ENCODE results near the gene CREB3L2.
"Not testable (repeated sequence)": the region's sequence is repeated elsewhere in the genome, so short reads cannot be mapped to it uniquely, and the experiment has no call there.

CREB3L2 gene, protein sequence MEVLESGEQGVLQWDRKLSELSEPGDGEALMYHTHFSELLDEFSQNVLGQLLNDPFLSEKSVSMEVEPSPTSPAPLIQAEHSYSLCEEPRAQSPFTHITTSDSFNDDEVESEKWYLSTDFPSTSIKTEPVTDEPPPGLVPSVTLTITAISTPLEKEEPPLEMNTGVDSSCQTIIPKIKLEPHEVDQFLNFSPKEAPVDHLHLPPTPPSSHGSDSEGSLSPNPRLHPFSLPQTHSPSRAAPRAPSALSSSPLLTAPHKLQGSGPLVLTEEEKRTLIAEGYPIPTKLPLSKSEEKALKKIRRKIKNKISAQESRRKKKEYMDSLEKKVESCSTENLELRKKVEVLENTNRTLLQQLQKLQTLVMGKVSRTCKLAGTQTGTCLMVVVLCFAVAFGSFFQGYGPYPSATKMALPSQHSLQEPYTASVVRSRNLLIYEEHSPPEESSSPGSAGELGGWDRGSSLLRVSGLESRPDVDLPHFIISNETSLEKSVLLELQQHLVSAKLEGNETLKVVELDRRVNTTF

DNA sequence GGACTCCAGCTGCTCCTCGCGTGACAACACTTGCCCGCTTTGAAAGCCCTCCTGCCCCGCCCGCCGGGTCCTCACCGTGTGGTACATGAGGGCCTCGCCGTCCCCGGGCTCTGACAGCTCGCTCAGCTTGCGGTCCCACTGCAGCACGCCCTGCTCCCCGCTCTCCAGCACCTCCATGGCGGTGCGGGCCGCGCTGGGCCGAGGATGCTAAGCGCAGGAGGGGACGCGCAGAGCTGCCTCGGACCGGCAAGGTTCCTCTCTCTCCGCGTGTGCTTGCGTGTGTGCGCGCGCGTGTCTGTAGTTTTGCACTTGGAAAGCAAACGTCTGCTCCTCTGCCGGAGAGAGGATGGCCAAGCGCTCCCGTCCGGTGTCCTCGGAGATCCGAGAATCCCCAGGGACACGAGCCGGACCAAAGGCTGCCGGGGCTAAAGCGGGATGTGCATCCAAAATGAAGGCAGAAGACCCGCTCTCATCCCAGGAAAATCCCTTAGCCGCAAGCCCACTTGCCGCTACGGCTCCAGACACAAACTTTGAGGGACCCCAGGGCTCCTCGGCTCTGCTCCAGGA lies at the start of gene CREB3L2:
TSS of gene CREB3L2 (minus strand) at position 558 of the 567 bp plus-strand sequence. CDS start at position 177, 381 bp downstream.
- peak; percentile 63 for DNase-seq

DNA sequence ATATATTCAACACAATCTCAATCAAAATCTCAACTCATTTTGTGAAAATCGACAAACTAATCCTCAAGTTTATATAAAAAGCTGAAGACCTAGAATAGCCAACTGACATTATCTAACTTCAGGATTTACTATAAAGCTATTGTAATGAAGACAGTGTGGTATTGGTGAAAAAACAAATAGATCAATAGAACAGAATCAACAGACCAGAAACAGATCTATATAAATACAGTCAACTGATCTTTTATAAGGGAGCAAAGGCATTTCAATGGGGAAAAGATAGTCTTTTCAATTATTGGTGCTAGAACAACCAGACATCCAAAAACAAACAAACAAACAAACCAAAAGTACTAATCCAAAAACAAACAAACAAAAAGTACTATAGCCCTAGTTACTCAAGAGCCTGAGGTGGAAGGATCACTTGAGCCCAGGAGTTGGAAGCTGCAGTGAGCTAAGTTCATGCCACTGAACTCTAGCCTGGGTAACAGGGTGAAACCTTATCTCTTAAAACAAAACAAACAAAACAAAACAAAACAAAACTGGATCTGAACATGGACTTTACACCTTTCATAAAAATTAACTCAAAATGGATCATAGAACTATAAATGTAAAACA lies 47.7 kb upstream of the CREB3L2 start:
- no peak for DNase-seq

DNA sequence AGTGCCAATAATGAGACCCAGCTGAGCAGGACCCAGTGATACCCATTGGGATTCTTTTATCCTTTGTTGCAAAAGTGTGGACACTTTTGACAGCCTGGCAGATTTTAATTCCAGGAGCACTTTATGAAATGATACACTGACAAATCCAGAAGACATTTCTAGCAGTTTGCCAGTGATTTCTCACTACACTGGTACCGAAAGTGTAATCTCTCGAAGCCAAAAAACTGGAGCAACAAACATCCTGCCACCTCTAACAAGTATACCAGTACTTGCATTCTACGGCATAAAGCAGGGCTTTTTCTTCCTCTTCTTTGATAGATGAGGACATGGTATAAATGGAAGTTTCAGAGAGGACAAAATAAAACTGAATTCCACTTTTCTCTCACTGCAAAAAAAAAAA lies 46.0 kb upstream of the CREB3L2 start:
- no peak for DNase-seq

DNA sequence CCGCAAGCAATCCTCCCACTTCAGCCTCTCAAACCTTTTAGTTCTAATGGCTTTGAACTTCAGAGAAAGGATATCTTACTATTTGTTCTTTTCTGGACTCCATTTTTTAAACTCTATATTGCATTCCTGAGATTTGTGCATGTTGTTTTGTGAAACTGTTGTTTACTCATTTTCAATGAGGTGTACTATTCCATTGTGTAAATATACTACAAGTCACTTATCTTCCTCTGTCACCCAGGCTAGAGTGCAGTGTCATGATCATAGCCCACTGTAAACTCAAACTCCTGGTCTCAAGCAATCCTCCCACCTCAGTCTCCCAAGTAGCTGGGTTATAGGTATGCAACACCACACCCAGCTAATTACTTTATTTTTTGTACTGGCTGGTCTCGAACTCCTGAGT lies 43.0 kb upstream of the CREB3L2 start:
- DNase-seq, result no peak

DNA sequence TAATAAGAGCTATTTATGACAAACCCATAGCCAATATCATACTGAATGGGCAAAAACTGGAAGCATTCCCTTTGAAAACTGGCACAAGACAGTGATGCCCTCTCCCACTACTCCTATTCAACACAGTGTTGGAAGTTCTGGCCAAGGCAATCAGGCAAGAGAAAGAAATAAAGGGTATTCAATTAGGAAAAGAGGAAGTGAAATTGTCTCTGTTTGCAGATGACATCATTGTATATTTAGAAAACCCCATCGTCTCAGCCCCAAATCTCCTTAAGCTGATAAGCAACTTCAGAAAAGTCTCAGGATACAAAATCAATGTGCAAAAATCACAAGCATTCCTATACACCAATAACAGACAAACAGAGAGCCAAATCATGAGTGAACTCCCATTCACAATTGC lies 38.2 kb upstream of the CREB3L2 start:
- DNase-seq, result not testable (repeated sequence)

DNA sequence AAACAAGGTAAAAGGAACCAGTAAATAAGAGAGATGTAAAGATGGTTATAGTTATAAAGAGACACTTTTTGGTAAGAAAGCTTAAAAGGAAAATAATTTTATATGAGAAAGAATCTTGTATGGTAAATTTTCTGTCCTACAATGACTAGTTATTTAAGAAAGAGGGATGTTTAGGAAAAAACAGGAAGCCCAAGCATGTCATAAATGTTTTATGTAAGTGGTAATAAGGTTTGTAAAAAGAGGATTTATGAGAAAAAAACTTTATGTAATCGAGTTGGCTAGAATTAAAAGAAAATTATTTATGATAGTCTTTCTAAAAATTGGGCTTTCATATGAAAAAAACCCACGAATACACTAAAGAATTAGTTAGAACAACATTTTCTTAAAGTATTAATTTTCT lies 34.2 kb upstream of the CREB3L2 start:
- no peak for DNase-seq

DNA sequence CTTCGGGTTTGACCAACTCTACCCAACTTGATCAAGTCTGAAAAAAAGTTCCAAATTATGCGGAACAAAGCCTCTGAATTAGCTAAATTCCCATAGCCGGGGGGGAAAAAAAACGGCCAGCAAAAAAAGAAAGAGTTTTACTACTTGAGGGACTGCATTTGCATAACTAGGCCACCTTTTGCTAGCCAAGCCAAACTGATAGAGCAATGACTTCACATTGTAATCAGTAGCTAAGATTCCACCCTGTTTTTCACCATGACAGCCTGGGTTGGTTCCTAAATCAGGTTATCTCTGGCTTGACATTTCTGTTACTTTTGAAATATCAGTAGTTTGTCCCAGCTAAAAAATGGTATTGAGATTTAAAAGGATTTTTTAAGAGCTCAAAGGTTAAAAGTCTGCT lies 31.4 kb upstream of the CREB3L2 start:
- DNase-seq, result no peak

DNA sequence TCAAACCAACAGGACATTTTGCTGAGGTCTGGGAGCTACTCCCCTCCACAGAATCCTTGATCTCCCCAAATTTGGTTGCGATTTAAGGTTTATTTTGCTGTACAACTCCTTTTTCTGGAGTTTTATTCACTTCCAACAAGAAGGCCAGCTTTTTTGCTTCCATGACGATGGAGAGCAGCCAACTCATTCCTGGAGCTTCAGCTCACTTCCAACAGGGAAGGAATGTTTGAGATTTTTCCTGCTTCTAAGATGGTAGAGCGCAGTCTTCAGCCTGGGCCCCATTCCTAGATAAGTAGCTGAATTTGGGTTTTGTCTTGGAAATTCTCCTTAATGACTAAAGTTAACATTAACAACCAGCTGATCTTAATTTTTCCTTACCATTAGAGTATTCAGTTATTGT lies 30.9 kb upstream of the CREB3L2 start:
- no peak for DNase-seq

DNA sequence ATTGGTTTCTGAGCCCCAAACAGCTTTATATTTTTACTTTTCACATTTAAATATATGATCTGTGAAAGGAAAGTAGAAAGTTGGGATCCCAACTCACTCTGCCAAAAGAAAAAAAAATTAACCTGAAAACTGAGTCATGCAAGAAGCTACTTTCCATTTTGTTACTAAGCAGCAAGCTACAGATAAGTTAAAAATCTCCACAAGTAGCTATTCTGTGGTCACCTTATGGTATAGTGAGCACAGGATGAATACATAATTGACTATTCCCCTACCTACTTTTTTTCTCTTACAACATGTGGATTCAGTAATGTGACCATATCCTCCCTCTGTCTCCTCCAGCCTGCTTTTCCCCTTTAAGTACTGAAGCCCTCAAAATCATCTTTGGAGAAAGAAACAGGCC lies 30.3 kb upstream of the CREB3L2 start:
- no peak for DNase-seq

DNA sequence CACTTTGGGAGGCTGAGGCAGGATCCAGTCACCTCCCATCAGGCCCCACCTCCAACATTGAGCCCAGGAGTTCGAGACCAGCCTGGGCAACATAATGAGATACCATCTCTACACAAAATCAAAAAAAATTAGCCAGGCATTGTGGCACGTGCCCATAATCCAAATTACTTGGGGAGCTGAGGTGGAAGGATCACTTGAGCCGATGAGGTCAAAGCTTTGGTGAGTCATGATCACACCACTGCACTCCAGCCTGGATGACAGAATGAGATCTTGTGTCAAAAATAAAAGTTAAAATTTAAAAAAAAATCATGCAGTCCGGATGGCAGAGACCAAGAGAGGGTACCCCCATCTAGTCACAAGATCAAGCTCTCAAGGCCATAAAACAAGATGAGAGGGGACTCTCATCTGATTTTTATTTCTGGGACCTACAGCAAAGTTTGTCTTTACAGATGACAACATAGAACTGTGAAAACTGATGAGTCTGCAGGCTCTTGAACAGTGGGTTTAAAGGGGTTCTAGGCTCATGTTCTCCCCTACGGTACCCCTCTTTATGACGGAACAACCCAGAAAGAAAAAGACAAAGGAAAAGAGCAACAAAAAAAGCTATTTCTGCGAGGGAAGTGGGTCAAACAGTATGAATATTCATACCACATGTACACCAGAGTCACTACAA lies 28.9 kb upstream of the CREB3L2 start:
- no peak for DNase-seq

DNA sequence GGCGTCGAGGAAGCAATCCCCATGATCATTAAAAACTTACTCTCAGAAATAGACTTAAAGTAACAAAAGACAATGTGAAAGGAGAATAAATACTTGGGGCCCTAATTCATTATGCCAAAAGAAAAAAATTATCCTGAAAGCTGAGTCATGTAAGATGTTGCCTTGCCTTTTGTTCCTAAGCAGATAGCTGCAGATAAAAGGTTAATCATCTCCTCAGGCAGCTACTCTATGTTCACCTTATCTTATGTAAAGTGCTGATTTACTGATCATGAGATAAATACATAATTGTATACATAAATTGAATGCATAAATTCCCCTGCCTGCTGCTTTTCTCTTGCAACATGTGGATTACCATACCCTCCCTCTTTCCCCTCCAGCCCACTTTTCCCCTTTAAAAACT lies 28.1 kb upstream of the CREB3L2 start:
- DNase-seq, result no peak

DNA sequence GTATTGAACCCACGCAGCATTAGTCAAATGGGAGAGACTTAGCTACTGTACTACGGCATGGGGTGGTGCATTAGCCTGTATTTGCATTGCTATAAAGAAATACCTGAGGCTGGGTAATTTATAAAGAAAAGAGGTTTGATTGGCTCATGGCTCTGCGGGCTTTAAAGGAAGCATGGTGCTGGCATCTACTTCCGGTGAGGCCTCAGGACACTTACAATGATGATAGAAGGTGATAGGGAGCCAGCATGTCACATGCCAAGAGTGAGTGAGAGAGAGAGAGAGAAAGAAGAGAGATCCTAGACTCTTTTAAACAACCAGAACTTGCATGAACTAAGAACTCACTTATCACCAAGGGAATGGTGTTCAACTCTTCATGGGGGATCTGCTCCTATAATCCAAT lies 27.2 kb upstream of the CREB3L2 start:
- no peak for DNase-seq

DNA sequence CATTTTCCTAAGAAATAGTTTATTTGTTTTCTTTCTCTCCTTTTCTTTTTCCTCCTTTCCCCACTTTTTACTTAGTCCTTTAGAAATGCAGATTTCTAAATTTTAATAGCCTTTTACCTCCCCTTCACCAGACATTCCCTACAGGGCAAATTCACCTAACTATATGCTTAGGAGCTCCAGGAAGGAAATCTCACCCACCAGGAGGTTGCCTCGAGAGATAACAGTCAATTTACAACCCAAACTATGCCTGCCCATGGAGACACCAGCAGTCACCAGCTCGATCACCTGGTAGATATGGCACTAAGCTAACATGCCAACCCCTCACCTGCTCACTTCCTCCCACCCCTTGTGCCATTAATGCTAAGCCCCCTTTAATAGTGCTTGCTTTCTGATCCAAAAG lies 25.2 kb upstream of the CREB3L2 start:
- DNase-seq, result no peak

DNA sequence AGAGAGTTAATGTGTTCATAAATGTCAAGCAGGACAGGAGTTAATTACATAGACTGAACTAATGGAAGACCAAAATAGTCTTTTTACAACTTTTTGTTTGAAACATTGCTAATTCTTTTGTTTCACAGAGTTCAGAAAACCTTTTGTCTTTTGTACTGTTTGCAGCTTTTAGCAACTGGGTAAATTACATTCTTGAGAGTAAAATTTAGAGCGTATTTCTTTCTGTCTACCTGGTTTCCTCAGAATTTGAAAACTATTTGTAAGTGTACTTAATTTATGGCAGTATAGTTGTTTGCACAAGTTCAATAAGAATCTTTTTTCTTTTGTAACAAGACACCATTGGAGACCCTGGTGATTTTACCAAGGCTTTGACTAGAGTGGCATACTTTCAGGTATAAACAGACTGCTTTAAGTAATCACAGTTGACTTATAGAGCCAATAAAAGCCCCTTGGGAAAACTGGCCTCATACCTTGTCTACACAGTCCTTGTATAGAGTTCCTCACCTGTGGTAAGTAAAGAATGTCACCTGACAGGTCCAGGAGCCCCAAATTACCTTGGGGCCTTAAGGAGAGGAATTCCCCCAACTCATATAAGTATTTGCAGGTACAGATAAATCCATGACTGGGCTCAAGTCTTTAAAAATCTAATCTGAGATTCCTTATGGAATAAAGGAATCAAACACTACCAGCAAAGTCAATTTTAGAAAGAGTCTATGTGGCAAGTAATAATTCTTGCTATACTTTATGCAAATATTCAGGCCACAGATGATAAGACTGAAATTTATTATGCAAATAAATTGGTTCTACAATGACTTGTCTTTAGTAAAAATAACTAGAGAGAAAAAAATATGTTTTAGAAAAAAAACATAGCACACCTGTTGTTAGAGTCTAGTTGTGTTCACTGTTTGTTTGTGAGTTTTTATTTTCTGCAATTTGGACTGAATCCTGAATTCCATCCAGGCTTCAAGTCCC lies 23.6 kb upstream of the CREB3L2 start:
- DNase-seq, result no peak

DNA sequence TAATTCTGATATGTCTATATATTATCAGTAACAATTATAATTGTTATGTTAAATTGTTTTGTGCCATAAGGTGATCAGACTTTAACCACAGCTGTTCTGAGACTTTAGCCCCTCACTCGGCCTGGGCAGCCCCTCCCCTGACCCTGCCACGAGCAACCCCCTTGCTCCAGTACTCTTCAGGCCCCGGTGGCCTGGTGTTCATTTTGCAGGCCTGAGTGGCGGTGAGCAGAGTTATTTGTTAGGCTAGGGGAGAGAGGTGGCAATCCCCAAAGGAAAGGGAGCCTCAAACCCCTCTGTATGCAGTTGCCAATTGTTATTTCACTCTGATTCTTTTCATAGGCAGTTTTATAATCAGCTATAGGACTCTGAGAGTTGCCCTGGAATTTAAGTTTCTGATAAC lies 22.9 kb upstream of the CREB3L2 start:
- DNase-seq, result no peak

DNA sequence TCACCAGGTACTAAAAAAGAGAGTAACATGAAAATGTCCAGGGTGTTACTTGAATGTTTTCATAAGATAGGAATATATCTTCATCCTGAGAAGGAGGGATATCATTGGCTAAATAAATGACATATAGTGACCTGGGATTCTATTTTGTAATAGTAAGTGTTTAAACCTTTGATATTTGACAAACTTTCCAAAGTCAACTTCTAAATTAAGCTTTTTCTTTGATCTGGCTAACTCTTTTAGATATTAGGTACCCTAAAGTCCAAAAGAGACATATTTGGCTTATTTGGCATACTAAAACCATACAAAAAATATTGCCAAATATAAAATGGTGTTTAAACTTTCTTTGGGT lies 22.4 kb upstream of the CREB3L2 start:
- DNase-seq, result no peak

DNA sequence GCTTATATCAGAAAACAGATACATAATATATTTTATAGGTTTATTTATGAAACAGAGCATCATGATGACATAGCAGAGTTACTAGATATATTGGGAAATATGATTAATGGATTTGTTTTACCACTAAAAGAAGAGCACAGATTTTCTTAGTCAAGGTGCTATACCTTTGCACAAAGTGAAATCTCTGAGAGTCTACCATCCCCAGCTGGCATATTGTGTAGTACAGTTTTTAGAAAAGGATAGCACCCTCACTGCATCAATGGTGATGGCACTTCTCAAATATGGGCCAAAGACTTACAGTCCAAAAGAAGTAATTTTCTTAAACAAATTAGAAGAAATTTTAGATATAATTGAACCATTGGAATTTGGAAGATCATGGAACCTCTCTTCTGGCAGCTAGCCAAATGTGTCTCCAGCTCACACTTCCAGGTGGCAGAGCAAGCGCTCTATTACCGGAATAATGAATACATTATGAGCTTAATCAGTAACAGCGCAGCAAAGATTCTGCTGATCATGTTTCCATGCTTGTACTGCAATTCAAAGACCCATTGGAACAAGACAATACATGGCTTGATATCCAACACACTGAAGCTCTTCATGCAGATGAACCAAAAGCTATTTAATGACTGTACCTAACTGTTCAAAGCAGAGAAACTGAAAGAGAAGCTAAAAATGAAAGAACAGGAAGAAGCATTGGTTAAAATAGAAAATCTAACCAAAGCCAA lies 21.9 kb upstream of the CREB3L2 start:
- DNase-seq, result no peak

DNA sequence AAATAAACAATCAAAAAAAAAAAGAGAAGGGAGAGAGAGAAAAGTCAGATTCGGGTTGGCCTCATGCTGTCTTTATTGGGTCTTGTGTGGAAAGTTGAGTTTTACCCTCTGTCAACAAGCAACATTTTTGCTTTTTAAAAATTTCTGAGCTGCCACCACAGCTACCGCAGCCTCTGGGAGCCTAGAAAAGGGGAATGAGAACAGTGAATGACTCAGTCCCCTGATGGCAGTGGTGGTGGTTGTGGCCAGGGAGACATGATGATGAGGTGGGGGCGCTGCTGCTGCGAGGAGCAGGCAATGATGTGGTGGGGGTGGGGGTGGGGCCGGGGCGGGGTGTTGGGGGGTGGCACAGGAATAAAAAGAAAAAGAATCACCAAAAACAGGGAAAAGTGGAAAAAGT lies 20.0 kb upstream of the CREB3L2 start:
- DNase-seq, result no peak

DNA sequence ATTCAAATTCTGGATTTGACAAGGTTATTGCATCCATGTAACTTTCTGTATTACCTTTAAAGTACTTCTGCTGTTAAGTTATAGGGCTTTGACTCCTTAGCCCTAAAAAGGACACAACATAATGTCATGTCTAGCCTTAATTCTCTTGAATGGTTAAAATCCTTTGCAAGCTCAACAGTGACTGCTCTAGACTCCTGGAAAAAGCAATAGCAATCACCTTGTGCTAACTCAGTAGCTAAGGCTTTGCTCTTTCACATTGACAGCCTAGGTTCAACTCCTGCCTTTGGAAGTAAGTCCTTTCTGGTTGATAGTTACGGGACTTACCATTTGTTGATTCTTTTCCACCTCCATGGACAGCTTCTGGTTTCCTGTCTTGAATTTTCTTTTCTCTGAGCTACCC lies 16.1 kb upstream of the CREB3L2 start:
- no peak for DNase-seq

DNA sequence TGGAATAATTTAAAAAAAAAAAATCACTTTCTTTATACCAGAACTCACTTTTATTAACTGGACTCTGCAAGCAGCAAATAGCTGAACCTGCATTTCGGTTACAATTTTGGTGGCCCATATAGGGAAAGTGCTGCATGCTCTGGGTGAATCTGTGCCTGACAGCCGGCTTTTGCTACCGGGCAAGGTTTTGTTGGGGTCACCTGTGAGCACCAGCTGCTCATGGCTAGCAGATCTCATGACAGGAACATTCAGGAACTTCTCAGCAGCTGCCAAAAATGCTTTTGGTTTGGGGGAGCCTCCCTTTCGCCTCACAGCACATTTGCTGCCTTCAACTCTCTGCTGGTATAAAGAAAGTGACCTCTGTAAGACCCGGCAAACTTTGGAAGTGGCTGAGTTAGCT lies 13.2 kb upstream of the CREB3L2 start:
- DNase-seq, result no peak

DNA sequence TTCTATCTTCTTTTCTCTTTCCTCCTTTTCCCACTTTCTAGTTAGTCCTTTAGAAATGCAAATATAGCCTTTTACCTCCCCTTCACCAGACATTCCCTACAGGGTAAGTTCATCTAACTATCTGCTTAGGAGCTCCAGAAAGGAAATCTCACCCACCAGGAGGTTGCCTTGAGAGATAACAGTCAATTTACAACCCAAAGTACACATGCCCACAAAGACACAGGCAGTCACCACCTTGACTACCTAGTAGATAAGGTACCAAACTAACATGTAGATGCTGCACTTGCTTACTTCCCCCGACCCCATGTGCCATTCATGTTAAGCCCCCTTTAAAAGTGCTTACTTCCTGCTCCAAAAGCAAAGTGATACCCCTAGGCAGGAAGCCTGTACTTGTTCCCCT lies 12.8 kb upstream of the CREB3L2 start:
- DNase-seq, result no peak

DNA sequence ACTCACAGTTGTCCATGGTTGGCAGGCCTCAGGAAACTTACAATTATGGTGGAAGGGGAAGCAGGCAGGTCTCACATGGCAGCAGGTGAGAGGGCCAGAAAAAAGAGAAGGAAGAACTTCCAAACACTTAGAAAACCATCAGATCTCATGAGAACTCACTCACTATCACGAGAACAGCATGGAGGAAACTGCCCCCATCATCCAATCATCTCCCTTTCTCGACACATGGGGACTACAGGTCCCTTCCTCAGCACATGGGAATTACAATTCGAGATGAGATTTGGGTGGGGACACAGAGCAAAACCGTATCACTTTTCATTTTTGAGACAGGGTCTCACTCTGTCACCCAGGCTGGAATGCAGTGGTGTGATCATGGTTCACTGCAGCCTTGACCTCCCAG lies 12.3 kb upstream of the CREB3L2 start:
- DNase-seq, result not testable (repeated sequence)
